Liver (tissue), 9 donors: ENCODE results near the gene ANKFY1. TPM values are rescaled to one million over a fixed set of nuclear protein-coding genes. Genes with fewer than 3 reads are reported as not detected.

Experiments used
- DNase-seq: peaks from one replicate; pipeline ENCODE4 v3.0.0-alpha.2; 2017; ENCODE audit warnings: low spot score
- H3K27ac ChIP-seq, 2 donors: one replicate each; pipeline ENCODE4 v1.7.0; 2013; ENCODE audit warnings: inconsistent platforms in 2 of 2, low read length in 2 of 2, control low read depth in 1 of 2, low read depth in 1 of 2, mild to moderate bottlenecking in 1 of 2
- H3K27me3 ChIP-seq, 4 donors: one replicate each; pipeline versions ENCODE4 v1.6.1 to v1.7.0; 2013; ENCODE audit warnings: low read length in 3 of 4, inconsistent platforms in 1 of 4, mild to moderate bottlenecking in 1 of 4, moderate library complexity in 1 of 4; ENCODE audit not compliant: control insufficient read depth in 4 of 4, insufficient read depth in 4 of 4
- H3K36me3 ChIP-seq, 4 donors: one replicate each; pipeline versions ENCODE4 v1.6.1 to v1.7.0; 2013; ENCODE audit warnings: low read length in 3 of 4, mild to moderate bottlenecking in 3 of 4, low read depth in 1 of 4, moderate library complexity in 1 of 4; ENCODE audit not compliant: control insufficient read depth in 4 of 4, insufficient read depth in 3 of 4
- H3K4me1 ChIP-seq, 4 donors: one replicate each; pipeline versions ENCODE4 v1.6.1 to v1.7.0; 2013; ENCODE audit warnings: low read length in 3 of 4, mild to moderate bottlenecking in 3 of 4, moderate library complexity in 1 of 4; ENCODE audit not compliant: control insufficient read depth in 4 of 4, insufficient read depth in 4 of 4
- H3K4me3 ChIP-seq, 3 donors: one replicate each; pipeline versions ENCODE4 v1.6.1 to v1.7.0; 2013; ENCODE audit warnings: low read length in 3 of 3, control low read depth in 1 of 3, low read depth in 1 of 3, mild to moderate bottlenecking in 1 of 3
- H3K9ac ChIP-seq, 2 donors: one replicate each; pipeline ENCODE4 v1.7.0; 2013; ENCODE audit warnings: low read length in 2 of 2, mild to moderate bottlenecking in 2 of 2, moderate library complexity in 2 of 2, control low read depth in 1 of 2, low read depth in 1 of 2
- H3K9me3 ChIP-seq, 4 donors: one replicate each; pipeline versions ENCODE4 v1.6.1 to v1.7.0; 2013; ENCODE audit warnings: low read length in 3 of 4; ENCODE audit not compliant: control insufficient read depth in 4 of 4
- ATF3 ChIP-seq: IDR thresholded peaks from 2 replicates; pipeline ENCODE4 v1.6.1; 2016; ENCODE audit warnings: antibody characterized with exemption
- CTCF ChIP-seq: fragments of 150-350 bp; IDR thresholded peaks from 2 replicates; pipeline ENCODE4 v1.5.1; 2017; ENCODE audit warnings: improper control_type of control experiment, low read depth, low read length; ENCODE audit not compliant: missing input control
- EGR1 ChIP-seq, 2 donors: IDR thresholded peaks; 2 replicates each; pipeline ENCODE4 v1.6.1; 2016 to 2018; ENCODE audit warnings: antibody characterized with exemption in 2 of 2, low read depth in 2 of 2
- FOXA1 ChIP-seq: IDR thresholded peaks from 2 replicates; pipeline ENCODE4 v1.6.1; 2016; ENCODE audit warnings: antibody characterized with exemption
- FOXA2 ChIP-seq: IDR thresholded peaks from 2 replicates; pipeline ENCODE4 v1.6.1; 2016; ENCODE audit warnings: antibody characterized with exemption
- GABPA ChIP-seq, 2 donors: IDR thresholded peaks in 1 of 2; conservative IDR thresholded peaks in 1 of 2; 2 replicates each; pipeline ENCODE4 v1.6.1; 2016; ENCODE audit warnings: antibody characterized with exemption in 2 of 2, mild to moderate bottlenecking in 1 of 2, moderate library complexity in 1 of 2
- HNF4A ChIP-seq, 2 donors: conservative IDR thresholded peaks; 2 replicates each; pipeline ENCODE4 v1.6.1; 2016; ENCODE audit warnings: antibody characterized with exemption in 2 of 2, mild to moderate bottlenecking in 2 of 2
- HNF4G ChIP-seq: IDR thresholded peaks from 2 replicates; pipeline ENCODE4 v1.6.1; 2016; ENCODE audit warnings: antibody characterized with exemption
- JUND ChIP-seq, 2 donors: IDR thresholded peaks; 2 replicates each; pipeline ENCODE4 v1.6.1; 2016; ENCODE audit warnings: antibody characterized with exemption in 2 of 2
- MAX ChIP-seq: IDR thresholded peaks from 2 replicates; pipeline ENCODE4 v1.6.1; 2016; ENCODE audit warnings: antibody characterized with exemption
- NR2F2 ChIP-seq: IDR thresholded peaks from 2 replicates; pipeline ENCODE4 v1.6.1; 2016; ENCODE audit warnings: antibody characterized with exemption
- RAD21 ChIP-seq, 2 donors: IDR thresholded peaks; 2 replicates each; pipeline ENCODE4 v1.6.1; 2016; ENCODE audit warnings: antibody characterized with exemption in 2 of 2, mild to moderate bottlenecking in 2 of 2
- REST ChIP-seq: IDR thresholded peaks from 2 replicates; pipeline ENCODE4 v1.6.1; 2016; ENCODE audit warnings: antibody characterized with exemption, mild to moderate bottlenecking
- RXRA ChIP-seq, 2 donors: IDR thresholded peaks; 2 replicates each; pipeline ENCODE4 v1.6.1; 2017 to 2018; ENCODE audit warnings: antibody characterized with exemption in 2 of 2, mild to moderate bottlenecking in 1 of 2
- SP1 ChIP-seq: IDR thresholded peaks from 2 replicates; pipeline ENCODE4 v1.6.1; 2018; ENCODE audit warnings: antibody characterized with exemption, mild to moderate bottlenecking
- TAF1 ChIP-seq: conservative IDR thresholded peaks from 2 replicates; pipeline ENCODE4 v1.6.1; 2016; ENCODE audit warnings: antibody characterized with exemption, mild to moderate bottlenecking
- YY1 ChIP-seq: IDR thresholded peaks from 2 replicates; pipeline ENCODE4 v1.6.1; 2016; ENCODE audit warnings: antibody characterized with exemption, mild to moderate bottlenecking
- ZBTB33 ChIP-seq: IDR thresholded peaks from 2 replicates; pipeline ENCODE4 v1.6.1; 2016; ENCODE audit warnings: antibody characterized with exemption
- WGBS: extraction: QIAGEN DNeasy Blood & Tissue Kit; methylation state at CpG from one replicate; pipeline ENCODE4 v1.1.7; 2013; 5-methylcytosine and 5-hydroxymethylcytosine counted together
- polyA plus RNA-seq, 2 donors: library from polyadenylated mRNA; stranded (reverse) in 1 of 2; unstranded in 1 of 2; fragments of 200-250 nt in 1 of 2; fragments of >200 nt in 1 of 2; fragmentation: Nextera tagmentation in 1 of 2; extraction: Ambion mirVana in 1 of 2; gene quantifications; one replicate each; pipeline versions ENCODE4 v1.2.1 to v1.2.3, GENCODE V29; 2013 to 2015
- total RNA-seq, 2 donors: library from RNA; depleted of rRNA; stranded (reverse); fragments of >200 nt; gene quantifications; one replicate each; pipeline ENCODE4 v1.2.3, GENCODE V29; 2014
- donor health status: healthy.
- donor health status: healthy.
- donor health status: healthy.
- donor health status: healthy.
- donor health status: healthy.

ANKFY1 gene
- total and polyA plus RNA-seq, 4 donors, result 6.8 to 38.6 (median 21.9) TPM

- TF ChIP-seq GABPA (IDR thresholded peaks at IDR 0.05 in 1 of 2, conservative IDR thresholded peaks at IDR 0.05 in 1 of 2) (no peak), SP1 (no peak), ZBTB33 (no peak), RXRA (IDR thresholded peaks at IDR 0.05) (no peak), YY1 (no peak), JUND (IDR thresholded peaks at IDR 0.05) (no peak), HNF4G (no peak), REST (no peak), MAX (no peak), NR2F2 (no peak), HNF4A (conservative IDR thresholded peaks at IDR 0.05) (no peak), RAD21 (IDR thresholded peaks at IDR 0.05) (no peak), TAF1 (no peak), ATF3 (no peak), FOXA2 (no peak), EGR1 (IDR thresholded peaks at IDR 0.05; ENCODE audit: low read depth in 2 of 2) (no peak), CTCF (no peak), FOXA1 (no peak)
Observed at GRCh38 chr17:4246674-4247073, 17.1 kb downstream of the ANKFY1 start.

More at GRCh38 chr17:4246674-4247073, 17.1 kb downstream of the ANKFY1 start:
- DNase-seq, result no peak
- Histone ChIP-seq H3K9ac (no peak overlapping the region), H3K9me3 (no peaks in the 10 kb centered on the region), H3K4me1 (peaks cover 0 to 23% (median 6%) of the 10 kb centered on the region in 4 donors), H3K27ac (no peak overlapping the region), H3K36me3 (peaks cover 0 to 5% (median 0%) of the 10 kb centered on the region in 4 donors), H3K27me3 (no peaks in the 10 kb centered on the region), H3K4me3 (no peak overlapping the region)
- 98% methylated on average over 5 of the region's 5 CpGs for WGBS
